Measurements from ENCODE around the gene C3orf62. TPM values are rescaled to one million over a fixed set of nuclear protein-coding genes. Genes with fewer than 3 reads are reported as not detected.
A peak's percentile ranks its signal among the peaks of the same experiment; 100 is the strongest.

Gene C3orf62
- 8.0 and 9.6 TPM in 2 replicates for total RNA-seq

GRCh38 chr3:49276475-49277382 lies at the start of gene C3orf62:
Gene C3orf62, minus strand, starts transcription at chr3:49277232. Its CDS starts 360 bp downstream, at chr3:49276872.
- peaks cover 39% of the 10 kb centered on the region for H3K36me3 Mint-ChIP-seq (ENCODE audit: low read depth)
- H3K27me3 Mint-ChIP-seq = no peaks in the 10 kb centered on the region
- H3K4me1 Mint-ChIP-seq = peaks cover 25% of the 10 kb centered on the region
- peak within 1 kb of the TSS; percentile 93 for H3K27ac Mint-ChIP-seq
- peak; percentile 94 for DNase-seq
- H3K4me3 Mint-ChIP-seq = peak within 1 kb of the TSS; percentile 78
- intact Hi-C loops (cut with micrococcal nuclease) = loop anchor here (1.0 to 5.0 kb wide), 4 partner anchors 14 to 105 kb away; partner anchors contain the start of genes GPX1, KLHDC8B and USP4
- no peaks in the 10 kb centered on the region for H3K9me3 Mint-ChIP-seq

GRCh38 chr3:49324768-49325167 lies 47.7 kb upstream of the C3orf62 start:
- intact Hi-C loops (cut with micrococcal nuclease) = no loop called here
- H3K4me3 Mint-ChIP-seq = no peak overlapping the region
- H3K9me3 Mint-ChIP-seq = no peaks in the 10 kb centered on the region
- H3K27ac Mint-ChIP-seq = no peak overlapping the region
- peaks cover 3% of the 10 kb centered on the region for H3K4me1 Mint-ChIP-seq
- no peak for DNase-seq
- H3K27me3 Mint-ChIP-seq = no peaks in the 10 kb centered on the region
- peaks cover 67% of the 10 kb centered on the region for H3K36me3 Mint-ChIP-seq (ENCODE audit: low read depth)

GRCh38 chr3:49316696-49317457 lies 39.8 kb upstream of the C3orf62 start:
- Mint-ChIP-seq H3K4me3 (no peak overlapping the region), H3K4me1 (peaks cover 8% of the 10 kb centered on the region), H3K36me3 (ENCODE audit: low read depth) (peaks cover 43% of the 10 kb centered on the region), H3K9me3 (no peaks in the 10 kb centered on the region), H3K27ac (no peak overlapping the region), H3K27me3 (no peaks in the 10 kb centered on the region)
- intact Hi-C loops (cut with micrococcal nuclease) = no loop called here
- no peak for DNase-seq

GRCh38 chr3:49313896-49314688 lies 37.1 kb upstream of the C3orf62 start:
- Mint-ChIP-seq H3K36me3 (ENCODE audit: low read depth) (peaks cover 46% of the 10 kb centered on the region), H3K4me3 (no peak overlapping the region), H3K27ac (peak overlapping the region; percentile 41), H3K9me3 (no peaks in the 10 kb centered on the region), H3K4me1 (peaks cover 8% of the 10 kb centered on the region), H3K27me3 (no peaks in the 10 kb centered on the region)
- intact Hi-C loops (cut with micrococcal nuclease) = no loop called here
- no peak for DNase-seq

- Mint-ChIP-seq H3K9me3 (no peaks in the 10 kb centered on the region), H3K27ac (no peak overlapping the region), H3K4me1 (peaks cover 8% of the 10 kb centered on the region), H3K36me3 (ENCODE audit: low read depth) (peaks cover 51% of the 10 kb centered on the region), H3K27me3 (no peaks in the 10 kb centered on the region), H3K4me3 (no peak overlapping the region)
- intact Hi-C loops (cut with micrococcal nuclease) = no loop called here
- no peak for DNase-seq
These were observed 34.3 kb upstream of the C3orf62 start for GRCh38 chr3:49311283-49311682.

- Mint-ChIP-seq H3K4me3 (no peak overlapping the region), H3K27ac (no peak overlapping the region), H3K36me3 (ENCODE audit: low read depth) (peaks cover 53% of the 10 kb centered on the region), H3K4me1 (peaks cover 7% of the 10 kb centered on the region), H3K27me3 (no peaks in the 10 kb centered on the region), H3K9me3 (no peaks in the 10 kb centered on the region)
- intact Hi-C loops (cut with micrococcal nuclease) = no loop called here
- DNase-seq = no peak
These were observed 33.6 kb upstream of the C3orf62 start for GRCh38 chr3:49310677-49311076.

GRCh38 chr3:49305608-49306007 lies 28.6 kb upstream of the C3orf62 start:
- intact Hi-C loops (cut with micrococcal nuclease) = no loop called here
- no peak overlapping the region for H3K27ac Mint-ChIP-seq
- no peak overlapping the region for H3K4me3 Mint-ChIP-seq
- DNase-seq = no peak
- H3K9me3 Mint-ChIP-seq = no peaks in the 10 kb centered on the region
- peaks cover 63% of the 10 kb centered on the region for H3K36me3 Mint-ChIP-seq (ENCODE audit: low read depth)
- no peaks in the 10 kb centered on the region for H3K27me3 Mint-ChIP-seq
- H3K4me1 Mint-ChIP-seq = peaks cover 9% of the 10 kb centered on the region

- H3K4me3 Mint-ChIP-seq = no peak overlapping the region
- DNase-seq = no peak
- H3K27me3 Mint-ChIP-seq = no peaks in the 10 kb centered on the region
- peaks cover 9% of the 10 kb centered on the region for H3K4me1 Mint-ChIP-seq
- intact Hi-C loops (cut with micrococcal nuclease) = no loop called here
- H3K36me3 Mint-ChIP-seq (ENCODE audit: low read depth) = peaks cover 65% of the 10 kb centered on the region
- no peak overlapping the region for H3K27ac Mint-ChIP-seq
- no peaks in the 10 kb centered on the region for H3K9me3 Mint-ChIP-seq
These were observed 25.6 kb upstream of the C3orf62 start for GRCh38 chr3:49302613-49303012.

- no peak overlapping the region for H3K4me3 Mint-ChIP-seq
These were observed 23.6 kb upstream of the C3orf62 start for GRCh38 chr3:49300595-49300994.

GRCh38 chr3:49298511-49298910 lies 21.5 kb upstream of the C3orf62 start:
- no peaks in the 10 kb centered on the region for H3K27me3 Mint-ChIP-seq
- H3K27ac Mint-ChIP-seq = no peak overlapping the region
- no peak for DNase-seq
- H3K4me3 Mint-ChIP-seq = no peak overlapping the region
- peaks cover 66% of the 10 kb centered on the region for H3K36me3 Mint-ChIP-seq (ENCODE audit: low read depth)
- peaks cover 9% of the 10 kb centered on the region for H3K4me1 Mint-ChIP-seq
- intact Hi-C loops (cut with micrococcal nuclease) = no loop called here
- no peaks in the 10 kb centered on the region for H3K9me3 Mint-ChIP-seq

More at GRCh38 chr3:49300595-49300994, 23.6 kb upstream of the C3orf62 start:
- Mint-ChIP-seq H3K4me1 (peaks cover 9% of the 10 kb centered on the region), H3K9me3 (no peaks in the 10 kb centered on the region), H3K36me3 (ENCODE audit: low read depth) (peaks cover 65% of the 10 kb centered on the region), H3K27ac (no peak overlapping the region), H3K27me3 (no peaks in the 10 kb centered on the region)
- intact Hi-C loops (cut with micrococcal nuclease) = no loop called here
- no peak for DNase-seq

GRCh38 chr3:49296781-49297411 lies 19.9 kb upstream of the C3orf62 start:
- peak overlapping the region; percentile 4 for H3K27ac Mint-ChIP-seq
- H3K4me1 Mint-ChIP-seq = no peaks in the 10 kb centered on the region
- H3K27me3 Mint-ChIP-seq = no peaks in the 10 kb centered on the region
- no peak for DNase-seq
- peaks cover 65% of the 10 kb centered on the region for H3K36me3 Mint-ChIP-seq (ENCODE audit: low read depth)
- no peak overlapping the region for H3K4me3 Mint-ChIP-seq
- intact Hi-C loops (cut with micrococcal nuclease) = no loop called here
- no peaks in the 10 kb centered on the region for H3K9me3 Mint-ChIP-seq

- Mint-ChIP-seq H3K27me3 (no peaks in the 10 kb centered on the region), H3K9me3 (no peaks in the 10 kb centered on the region), H3K36me3 (ENCODE audit: low read depth) (peaks cover 61% of the 10 kb centered on the region), H3K4me1 (no peaks in the 10 kb centered on the region), H3K4me3 (no peak overlapping the region), H3K27ac (peak overlapping the region; percentile 15)
- DNase-seq = peak; percentile 78
- intact Hi-C loops (cut with micrococcal nuclease) = loop anchor here (1.0 kb wide), 1 partner anchor 154 kb away; no protein-coding TSS in a partner anchor
These were observed 18.5 kb upstream of the C3orf62 start for GRCh38 chr3:49295489-49296058.

GRCh38 chr3:49294343-49294742 lies 17.3 kb upstream of the C3orf62 start:
- intact Hi-C loops (cut with micrococcal nuclease) = no loop called here
- no peak overlapping the region for H3K27ac Mint-ChIP-seq
- peaks cover 58% of the 10 kb centered on the region for H3K36me3 Mint-ChIP-seq (ENCODE audit: low read depth)
- H3K9me3 Mint-ChIP-seq = no peaks in the 10 kb centered on the region
- no peak for DNase-seq
- no peaks in the 10 kb centered on the region for H3K4me1 Mint-ChIP-seq
- no peaks in the 10 kb centered on the region for H3K27me3 Mint-ChIP-seq
- no peak overlapping the region for H3K4me3 Mint-ChIP-seq
